Esophagus muscularis mucosa (tissue), 3 donors: Measurements from ENCODE around the gene ZNF526.

Experiments used
- EP300 ChIP-seq: sonication (generic); formaldehyde crosslinking; IDR thresholded peaks from one replicate; pipeline ENCODE4 v1.6.1; 2017; ENCODE audit warnings: antibody characterized with exemption
- POLR2A ChIP-seq: fragments of 450-650 bp; IDR thresholded peaks from one replicate; pipeline ENCODE4 v1.6.1; 2017; ENCODE audit warnings: antibody characterized with exemption, moderate library complexity, mild to moderate bottlenecking, low read depth
- POLR2AphosphoS5 ChIP-seq, 2 donors: sonication (generic); formaldehyde crosslinking; IDR thresholded peaks; one replicate each; pipeline ENCODE4 v1.6.1; 2017; ENCODE audit warnings: antibody characterized with exemption in 2 of 2

- peak; percentile 18 for TF ChIP-seq POLR2A
- no peak for TF ChIP-seq EP300
- TF ChIP-seq POLR2AphosphoS5 (IDR thresholded peaks at IDR 0.05) = peak; percentile 89 to 100
Measured at GRCh38 chr19:42217520-42218437, 2.3 kb upstream of the ZNF526 start, which contains the start of gene DEDD2.
